ENCODE results near the gene FGGY.

FGGY gene

DNA sequence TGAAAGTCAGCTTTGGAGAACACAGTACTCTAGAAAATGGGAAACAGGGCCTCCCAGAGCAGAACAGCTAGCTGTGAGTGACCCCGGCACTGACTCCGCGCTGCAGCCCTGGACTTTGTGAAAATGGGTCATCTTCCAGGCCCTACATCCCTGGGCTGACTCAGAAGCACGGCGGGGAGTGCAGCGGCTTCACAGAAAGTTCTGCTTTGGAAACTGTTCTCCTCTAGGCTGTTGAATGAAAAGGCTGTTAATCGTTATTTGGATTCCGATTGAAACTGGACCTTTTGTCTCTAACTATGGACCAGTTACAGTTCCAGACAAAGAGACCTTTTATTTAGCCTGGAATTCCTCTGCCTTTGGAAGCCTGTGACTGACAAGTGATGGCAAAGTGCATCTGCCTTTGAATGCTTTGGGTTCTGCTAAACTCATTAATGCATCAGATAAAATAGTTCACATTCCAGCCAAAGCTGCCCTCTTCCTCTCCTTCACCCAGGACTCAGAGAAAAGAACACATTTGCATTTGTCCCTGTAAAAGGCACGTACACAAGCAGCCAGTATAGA lies 372.9 kb downstream of the FGGY start:
- peak; percentile 20 for DNase-seq

GRCh38 chr1:59670662-59671061 lies 373.8 kb downstream of the FGGY start:
- no peak for DNase-seq

- DNase-seq: no peak
These were observed 374.4 kb downstream of the FGGY start for GRCh38 chr1:59671066-59671952.

GRCh38 chr1:59671953-59672305 lies 375.0 kb downstream of the FGGY start:
- DNase-seq: no peak

DNA sequence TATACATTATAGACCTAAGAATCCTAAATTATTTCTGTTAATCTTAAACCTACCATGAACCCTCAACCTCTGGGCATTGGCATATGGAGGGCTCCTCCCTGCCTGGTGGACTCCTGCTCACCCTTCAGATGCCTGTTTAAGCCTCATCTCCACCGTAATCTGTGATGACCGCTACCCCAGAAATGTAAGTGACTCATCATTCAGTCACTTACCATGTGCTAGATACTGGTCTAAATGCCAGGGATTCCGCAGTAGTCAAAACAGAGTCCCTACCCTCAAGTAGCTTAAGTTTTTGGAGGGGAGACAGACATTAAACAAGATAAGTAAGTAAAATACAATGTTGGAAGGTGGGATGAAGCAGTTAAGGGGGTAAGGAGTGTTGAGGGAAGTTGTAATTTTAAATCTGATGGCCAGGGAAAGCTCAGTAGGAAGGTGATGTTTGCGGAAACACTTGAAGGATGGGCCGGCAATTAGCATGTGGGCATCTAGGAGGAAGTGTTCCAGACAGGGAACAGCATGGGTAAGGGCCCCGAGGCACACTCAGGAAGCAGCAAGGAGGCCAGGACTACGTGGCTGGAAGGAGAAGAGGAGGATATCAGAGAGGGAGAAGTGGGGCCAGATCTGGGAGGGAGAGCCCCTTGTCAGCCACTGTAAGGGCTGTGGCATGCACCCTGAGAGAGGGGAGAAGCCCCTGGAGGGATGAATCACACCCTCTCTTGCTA lies 376.1 kb downstream of the FGGY start:
- peak; percentile 78 for DNase-seq

- no peak for DNase-seq
These were observed 376.9 kb downstream of the FGGY start for GRCh38 chr1:59673573-59674450.

DNA sequence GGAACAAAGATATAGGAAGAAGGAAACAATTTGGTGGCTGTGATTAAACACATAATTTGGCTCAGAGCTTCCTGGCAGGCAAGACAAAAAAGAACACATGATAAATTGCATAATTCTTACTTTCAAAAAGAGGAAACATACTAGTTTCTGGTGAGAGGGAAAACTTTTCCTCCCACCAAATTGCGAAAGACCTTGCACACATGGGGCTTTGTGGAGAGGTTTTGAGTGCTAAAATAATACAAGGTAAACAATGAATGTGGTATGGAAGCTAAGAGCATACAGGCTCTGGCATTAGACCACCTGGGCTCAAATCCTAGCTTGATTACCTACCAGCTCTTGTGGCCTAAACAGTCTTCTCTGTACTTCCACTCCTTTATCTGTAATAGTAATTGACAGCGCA lies 377.7 kb downstream of the FGGY start:
- DNase-seq: peak; percentile 16

GRCh38 chr1:59675936-59676335 lies 379.0 kb downstream of the FGGY start:
- no peak for DNase-seq

- peak; percentile 40 for DNase-seq
These were observed 381.1 kb downstream of the FGGY start for GRCh38 chr1:59678040-59678439.

DNA sequence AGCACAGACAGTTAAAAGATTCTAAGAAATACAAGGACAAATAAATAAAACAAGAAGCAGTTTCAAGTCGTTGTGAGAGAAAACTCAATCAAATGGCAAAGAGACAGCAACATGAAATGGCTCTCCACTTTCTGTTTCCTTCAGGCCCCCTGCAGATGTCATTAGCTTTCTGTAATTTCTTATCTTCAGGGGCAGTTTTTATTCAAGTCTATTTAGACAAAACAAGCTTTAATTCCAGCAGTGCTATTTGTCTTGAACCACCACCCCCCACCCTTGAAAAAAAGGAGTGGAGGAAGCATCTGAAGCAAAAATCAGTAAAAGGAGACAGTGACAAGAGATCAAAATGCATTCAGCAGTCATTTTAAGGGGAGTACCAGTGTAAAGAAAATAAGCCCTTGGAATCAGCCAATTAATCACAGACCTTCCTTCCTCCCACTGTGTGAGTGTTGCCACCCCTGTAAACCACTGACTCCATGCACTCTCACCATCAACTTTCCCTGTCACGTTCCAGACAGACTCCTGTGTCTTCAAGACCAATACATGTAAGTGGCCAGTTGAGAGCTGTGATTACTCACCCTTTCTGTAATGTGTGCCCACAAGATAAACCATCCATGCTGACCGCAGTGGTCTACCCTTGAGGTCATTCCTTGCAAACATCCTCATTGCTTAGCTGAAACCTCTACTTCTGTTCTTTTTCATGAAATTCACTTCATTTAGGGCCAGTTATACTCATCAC lies 381.8 kb downstream of the FGGY start:
- peak; percentile 99 for DNase-seq

- no peak for DNase-seq
These were observed 383.1 kb downstream of the FGGY start for GRCh38 chr1:59680044-59680443.

GRCh38 chr1:59682396-59683080 lies 385.6 kb downstream of the FGGY start:
- no peak for DNase-seq

GRCh38 chr1:59683197-59683596 lies 386.3 kb downstream of the FGGY start:
- no peak for DNase-seq

DNA sequence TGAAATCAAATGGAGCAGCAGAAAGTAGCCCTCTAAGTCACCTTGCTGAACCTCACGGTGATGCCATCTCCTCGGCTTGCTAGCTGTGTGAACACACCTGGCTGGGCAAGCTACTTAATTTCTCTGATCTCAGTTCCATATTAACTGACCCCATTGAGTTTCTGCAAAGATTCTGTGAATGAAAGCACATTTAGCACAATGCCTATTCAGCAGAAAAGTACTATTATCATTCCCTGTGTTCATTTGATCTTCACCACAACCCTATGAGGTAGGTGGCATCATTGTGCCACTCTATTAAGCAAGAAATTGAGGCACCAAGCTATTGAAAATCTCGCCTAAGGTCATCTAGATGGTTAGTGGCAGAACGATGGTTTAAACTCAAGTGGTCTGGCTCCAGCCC lies 387.8 kb downstream of the FGGY start:
- no peak for DNase-seq

DNA sequence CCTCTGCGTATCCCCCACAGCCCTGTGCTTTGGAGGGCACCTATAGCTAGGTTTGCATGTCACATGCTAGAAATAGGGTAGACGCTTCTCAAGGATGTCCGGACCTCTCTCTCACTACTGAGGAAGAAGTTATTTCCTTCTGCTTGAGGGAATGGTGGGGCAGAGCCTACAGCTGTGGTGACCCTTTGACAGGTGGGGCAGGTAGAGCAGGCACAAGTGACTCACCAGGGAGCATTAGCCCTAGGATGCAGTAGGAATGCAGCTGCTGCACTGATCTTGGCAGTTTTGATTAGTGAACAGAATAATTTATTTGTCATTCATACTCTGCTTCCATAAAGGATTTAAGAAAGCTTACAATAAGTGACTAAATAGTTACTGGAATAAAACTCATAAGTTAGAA lies 388.2 kb downstream of the FGGY start:
- no peak for DNase-seq

GRCh38 chr1:59685666-59686065 lies 388.8 kb downstream of the FGGY start:
- no peak for DNase-seq

DNA sequence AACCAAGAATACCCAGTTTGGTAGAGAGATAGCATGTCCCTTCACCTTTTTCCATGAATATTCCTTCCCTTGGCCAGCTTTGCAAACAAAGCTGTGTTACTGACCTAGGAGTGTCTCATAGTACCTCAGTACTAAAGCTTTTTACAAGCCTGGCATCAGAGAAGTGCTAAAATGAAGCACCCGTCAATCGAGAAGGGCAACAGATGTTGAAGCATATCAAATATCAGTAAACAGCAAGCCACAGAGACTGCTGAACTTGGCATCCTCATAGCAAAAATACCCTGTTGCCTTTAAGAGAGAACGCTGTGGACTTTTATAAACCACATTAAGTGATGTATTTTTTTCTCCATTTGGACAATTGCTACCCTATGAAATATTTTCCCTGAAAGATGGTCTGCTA lies 389.3 kb downstream of the FGGY start:
- DNase-seq: no peak

GRCh38 chr1:59686574-59686973 lies 389.7 kb downstream of the FGGY start:
- no peak for DNase-seq

DNA sequence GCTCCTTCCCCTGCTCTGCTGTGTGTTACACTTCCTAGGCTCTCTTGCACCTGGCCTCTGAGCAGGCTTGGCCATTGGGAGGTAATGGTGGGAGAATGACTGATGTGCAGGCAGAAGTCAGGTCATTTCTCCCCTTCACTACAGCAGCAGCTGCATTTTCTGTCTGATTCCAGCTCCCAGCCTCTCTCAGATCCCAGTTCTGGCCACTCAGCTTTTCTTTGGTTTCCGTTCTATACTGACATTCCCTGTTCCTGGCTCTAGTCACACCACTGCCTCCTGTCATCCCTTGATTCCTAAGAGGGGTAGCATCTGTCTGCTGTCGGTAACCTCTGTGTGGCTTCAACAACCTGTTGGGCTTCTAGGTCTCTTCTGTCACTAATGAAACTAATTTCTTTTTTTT lies 390.2 kb downstream of the FGGY start:
- DNase-seq: no peak

DNA sequence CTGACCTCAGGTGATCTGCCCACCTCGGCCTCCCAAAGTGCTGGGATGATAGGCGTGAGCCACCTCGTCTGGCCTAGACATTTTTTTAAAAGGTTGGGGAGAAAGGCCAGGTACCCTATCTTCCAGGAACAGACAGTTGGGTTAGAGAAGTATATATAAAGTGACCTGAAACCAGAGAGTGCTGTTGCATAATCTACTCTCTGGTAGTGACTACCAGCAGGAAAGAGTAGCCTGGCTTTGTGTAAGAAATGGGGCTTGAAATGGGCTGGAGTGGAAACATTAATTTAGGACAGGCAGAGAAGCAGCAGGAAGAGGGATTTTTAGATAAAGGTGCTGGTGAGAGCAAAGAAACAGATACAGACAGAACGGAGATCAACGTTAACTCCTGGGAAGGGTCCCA lies 392.1 kb downstream of the FGGY start:
- no peak for DNase-seq

- DNase-seq: no peak
These were observed 392.8 kb downstream of the FGGY start for GRCh38 chr1:59689730-59690129.
